HL-60/S4 (cell line): ENCODE results near the gene KRT40.
"Not testable (repeated sequence)": the region's sequence is repeated elsewhere in the genome, so short reads cannot be mapped to it uniquely, and the experiment has no call there.

Experiments used
- in situ Hi-C: fragments of 300-500 bp; cut with MboI; formaldehyde crosslinking; loops from 2 replicates; pipeline ENCODE4 v1.14.3; 2022; ENCODE audit warnings: low sequenced_read_pairs

The KRT40 gene

DNA sequence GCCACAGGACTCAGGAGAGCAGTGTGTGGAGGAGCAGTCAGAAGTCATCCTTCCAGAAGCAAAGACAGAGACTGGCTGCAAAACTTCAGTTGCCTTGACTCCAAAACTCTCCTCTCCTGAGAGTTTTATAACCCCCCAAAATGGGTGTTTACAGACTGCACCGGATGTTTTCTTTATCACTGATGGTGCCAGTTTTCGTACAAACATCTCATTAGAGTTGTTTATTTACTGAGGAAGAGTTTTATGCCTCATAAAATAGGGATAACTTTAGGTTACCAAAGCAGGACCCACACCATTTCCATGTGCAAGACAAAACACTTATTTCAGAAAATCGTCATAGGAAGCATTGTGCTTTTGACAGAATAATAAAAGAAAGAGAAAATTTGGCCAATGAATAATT is at the start of gene KRT40:
Gene KRT40, minus strand, starts transcription at position 101 of the 400 bp plus-strand sequence. Its CDS starts 53 bp downstream, at position 48.
- in situ Hi-C loops, result no loop called here

DNA sequence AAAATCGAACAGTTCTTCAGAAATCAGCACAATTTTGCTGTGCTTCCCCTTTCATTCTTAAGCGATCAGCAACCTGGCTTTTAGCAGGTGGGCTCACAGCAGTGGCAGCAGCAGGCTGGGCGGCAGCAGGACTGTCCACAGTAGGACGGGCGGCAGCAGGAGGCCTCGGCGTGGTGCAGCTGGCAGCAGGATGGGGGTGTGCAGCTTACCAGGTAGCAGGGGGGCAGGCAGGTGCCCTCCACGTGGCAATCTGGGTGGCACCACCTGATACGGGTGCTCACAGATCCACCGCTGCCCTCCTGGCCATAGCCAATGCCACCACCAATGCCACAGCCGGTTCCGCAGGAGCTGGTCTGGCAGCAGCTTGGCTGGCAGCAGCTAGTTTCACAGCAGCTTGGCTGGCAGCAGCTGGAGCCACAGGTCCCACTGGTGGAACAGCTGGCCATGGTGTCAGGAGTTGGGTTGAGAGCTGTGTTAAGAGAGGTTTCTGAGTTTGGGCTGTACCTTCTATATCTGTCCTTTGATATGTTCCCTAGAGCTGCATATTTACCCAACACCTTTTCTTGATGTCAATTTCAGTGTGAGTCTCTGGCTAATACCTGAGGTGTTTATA is 45.6 kb upstream of the KRT40 start, which contains the start of gene KRTAP1-4:
Gene KRTAP1-4, minus strand, starts transcription at position 563 of the 613 bp plus-strand sequence. Its CDS starts 117 bp downstream, at position 446.
- in situ Hi-C loops, result no loop called here

DNA sequence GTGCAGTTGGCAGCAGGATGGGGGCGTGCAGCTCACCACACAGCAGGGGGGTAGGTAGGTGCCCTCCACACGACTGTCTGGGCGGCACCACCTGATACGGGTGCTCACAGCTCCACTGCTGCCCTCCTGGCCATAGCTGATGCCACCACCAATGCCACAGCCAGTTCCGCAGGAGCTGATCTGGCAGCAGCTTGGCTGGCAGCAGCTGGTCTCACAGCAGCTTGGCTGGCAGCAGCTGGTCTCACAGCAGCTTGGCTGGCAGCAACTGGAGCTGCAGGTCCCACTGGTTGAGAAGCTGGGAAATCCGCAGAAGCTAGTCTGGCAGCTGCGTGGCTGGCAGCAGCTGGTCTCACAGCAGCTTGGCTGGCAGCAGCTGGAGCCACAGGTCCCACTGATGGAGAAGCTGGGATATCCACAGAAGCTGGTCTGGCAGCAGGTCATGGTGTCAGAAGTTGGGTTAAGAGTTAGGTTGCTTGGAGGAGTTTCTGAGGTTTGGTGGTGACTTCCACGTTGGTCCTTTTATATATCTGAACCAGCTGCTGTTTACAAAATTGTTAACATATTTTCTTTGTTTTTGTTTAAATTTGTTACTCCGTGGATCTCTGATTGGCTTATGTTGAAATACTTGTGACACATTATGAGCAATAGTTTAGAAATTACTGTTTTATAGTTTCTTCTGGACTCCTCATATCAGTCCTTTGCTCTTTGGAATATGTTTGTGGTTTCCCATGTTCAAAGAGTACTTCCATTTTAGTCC is 42.8 kb upstream of the KRT40 start, which contains the start of gene KRTAP1-5:
Gene KRTAP1-5, minus strand, starts transcription at position 494 of the 757 bp plus-strand sequence. Its CDS starts 53 bp downstream, at position 441.
- in situ Hi-C loops, result no loop called here

DNA sequence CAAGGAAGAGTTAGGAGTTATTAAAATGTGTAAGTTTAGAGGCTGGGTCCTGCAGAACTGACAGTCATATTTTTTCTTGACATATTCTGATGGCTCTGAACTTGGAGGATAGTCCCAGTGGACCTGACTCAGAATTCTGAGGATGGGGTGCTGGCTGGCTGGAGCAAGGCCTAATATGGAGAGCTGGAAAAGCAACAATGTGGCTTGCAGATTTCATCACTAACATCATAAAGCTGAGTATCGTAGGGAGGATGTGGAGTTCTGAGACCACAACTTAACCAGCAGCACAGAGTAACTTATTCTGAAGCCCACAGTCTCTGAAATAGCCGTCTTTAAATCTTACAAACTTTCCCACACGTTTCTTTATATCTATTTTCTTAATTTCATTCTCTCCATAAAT is 40.6 kb upstream of the KRT40 start:
- in situ Hi-C loops, result no loop called here

DNA sequence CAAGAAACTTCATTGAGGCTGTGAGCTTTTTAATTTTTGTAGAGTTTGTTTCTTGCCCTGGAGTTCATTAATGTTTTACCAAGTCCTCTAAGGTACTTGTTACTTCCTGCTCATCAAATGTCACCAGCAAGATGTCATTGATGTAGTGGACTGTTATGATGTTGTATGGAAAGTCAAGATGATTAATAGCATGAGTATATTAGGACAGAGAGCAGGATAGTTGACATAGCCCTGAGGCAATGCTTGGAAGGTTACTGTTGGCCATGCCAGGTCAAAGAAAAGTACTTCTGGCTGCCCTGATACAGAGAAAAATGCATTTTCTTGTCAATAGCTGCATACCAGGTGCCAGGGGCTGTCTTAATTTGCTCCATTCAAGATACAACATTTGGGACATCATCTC is 36.2 kb upstream of the KRT40 start:
- in situ Hi-C loops, result no loop called here

DNA sequence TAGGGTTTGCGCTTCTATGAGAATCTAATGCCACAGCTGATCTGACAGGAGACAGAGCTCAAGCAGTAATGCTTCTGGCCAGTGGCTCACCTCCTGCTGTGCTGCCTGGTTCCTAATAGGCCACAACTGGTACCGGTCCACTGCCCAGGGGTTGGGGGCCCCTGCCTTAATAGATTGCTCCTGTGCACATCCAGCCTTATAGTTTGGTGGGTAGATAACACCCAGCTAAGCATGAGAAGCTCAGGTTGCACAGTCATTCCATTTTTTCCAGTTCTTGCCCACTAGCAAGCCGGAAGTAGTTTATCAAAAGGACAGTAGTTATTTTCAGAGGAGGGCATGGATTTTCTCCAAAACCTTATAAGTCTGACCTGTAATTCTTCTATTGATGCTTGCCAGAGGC is 35.3 kb upstream of the KRT40 start:
- in situ Hi-C loops, result no loop called here

DNA sequence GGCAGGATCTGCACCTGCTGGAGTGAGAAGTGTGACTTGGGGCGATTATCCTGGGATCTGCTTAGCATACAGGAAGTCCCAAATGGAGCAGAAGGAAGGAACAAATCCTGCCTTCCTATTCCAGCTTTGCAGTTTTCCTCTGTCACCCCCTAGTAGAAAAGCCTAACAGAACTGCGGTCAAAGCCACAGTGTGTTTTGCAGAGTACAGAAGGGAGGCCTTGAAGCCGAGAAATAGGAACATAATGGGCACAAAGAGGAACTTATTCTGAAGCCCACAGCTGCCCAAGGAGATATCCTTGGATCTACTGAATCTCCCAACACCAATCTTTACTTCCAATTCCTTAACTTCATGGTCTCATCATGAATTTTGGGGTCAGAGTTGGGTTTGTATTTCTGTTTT is 34.4 kb upstream of the KRT40 start:
- in situ Hi-C loops, result no loop called here

DNA sequence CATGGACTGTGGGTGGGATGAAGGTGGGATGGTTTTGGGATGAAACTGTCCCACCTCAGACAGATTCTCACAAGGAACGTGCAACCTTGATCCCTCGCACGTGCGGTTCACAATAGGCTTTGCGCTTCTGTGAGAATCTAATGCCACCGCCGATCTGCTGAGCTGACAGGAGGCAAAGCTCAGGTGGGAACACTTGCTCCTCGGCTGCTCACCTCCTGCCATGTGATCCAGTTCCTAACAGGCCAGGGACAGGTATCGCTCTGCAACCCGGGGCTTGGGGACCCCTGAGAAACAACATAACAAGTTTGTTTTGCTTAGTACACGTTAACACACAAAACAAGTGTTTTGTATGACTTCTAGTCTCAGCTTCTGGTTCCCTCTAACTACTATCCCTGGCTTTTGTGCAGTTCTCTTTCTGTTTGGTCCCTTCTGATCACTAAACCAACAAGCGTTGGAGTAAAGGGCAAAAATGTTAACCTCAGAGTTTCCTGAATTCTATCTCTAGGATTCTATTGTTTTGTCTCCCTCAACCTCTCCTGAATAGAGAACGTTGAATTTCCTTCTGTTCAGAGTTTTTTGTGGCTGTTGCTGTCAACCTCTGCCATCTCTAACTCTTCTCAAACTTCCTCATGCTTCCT is 32.6 kb upstream of the KRT40 start:
- in situ Hi-C loops, result no loop called here

DNA sequence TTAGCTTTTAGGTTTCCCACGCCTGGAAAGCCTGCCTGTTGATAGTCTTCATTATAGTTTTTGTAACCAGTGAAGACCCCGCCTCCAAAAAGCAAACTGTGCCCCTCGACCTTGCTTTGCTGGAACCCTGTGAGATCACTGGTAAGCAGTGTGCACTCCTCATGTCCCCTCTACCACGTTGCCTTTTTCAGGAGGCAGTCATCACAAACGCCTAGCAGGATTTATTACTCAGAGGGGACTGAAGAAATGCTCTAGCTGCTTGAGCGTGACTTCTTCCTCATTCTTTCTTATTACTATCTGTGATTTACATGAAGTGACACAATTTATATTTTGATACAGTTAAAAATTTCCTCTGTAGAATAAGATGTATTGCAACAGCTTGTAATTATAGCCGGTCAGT is 31.3 kb upstream of the KRT40 start:
- in situ Hi-C loops, result no loop called here

DNA sequence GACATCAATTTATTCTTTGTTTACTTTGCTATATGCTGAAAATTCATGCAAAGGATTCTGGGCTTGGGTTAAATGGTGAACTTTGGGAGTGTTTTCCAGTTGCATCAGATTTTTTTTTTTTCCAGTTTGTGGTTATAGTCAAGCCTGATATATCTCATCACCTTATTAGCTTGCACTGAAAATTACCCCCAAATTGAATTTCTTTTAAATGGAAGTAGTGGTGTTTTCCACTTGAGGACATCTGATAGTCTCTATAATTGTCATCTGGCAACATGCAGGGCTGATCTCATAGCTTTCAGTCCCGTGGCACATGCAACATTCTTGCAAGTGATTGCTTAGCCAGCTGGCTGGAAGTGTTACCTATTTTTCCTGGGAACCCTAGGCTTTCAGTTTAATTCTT is 29.5 kb upstream of the KRT40 start:
- in situ Hi-C loops, result no loop called here

DNA sequence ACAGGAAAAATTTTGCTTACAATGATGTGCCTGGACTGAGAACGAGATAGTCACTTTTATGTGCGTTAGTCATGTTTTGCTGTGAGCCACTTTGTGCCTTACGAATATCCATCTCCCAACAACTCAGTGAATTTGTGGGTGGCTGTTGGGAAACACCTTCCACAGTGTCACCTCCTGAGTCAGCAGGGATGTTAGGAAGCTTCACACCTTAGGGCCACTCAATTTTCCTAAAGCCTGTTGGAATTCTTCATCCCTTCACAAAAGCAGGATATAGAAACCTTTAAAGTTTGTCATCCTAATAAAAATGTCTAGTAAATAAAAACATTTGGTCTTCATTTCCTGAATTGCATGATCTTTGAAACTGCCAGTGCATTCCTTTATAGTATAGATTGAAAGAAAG is 29.1 kb upstream of the KRT40 start:
- in situ Hi-C loops, result no loop called here

DNA sequence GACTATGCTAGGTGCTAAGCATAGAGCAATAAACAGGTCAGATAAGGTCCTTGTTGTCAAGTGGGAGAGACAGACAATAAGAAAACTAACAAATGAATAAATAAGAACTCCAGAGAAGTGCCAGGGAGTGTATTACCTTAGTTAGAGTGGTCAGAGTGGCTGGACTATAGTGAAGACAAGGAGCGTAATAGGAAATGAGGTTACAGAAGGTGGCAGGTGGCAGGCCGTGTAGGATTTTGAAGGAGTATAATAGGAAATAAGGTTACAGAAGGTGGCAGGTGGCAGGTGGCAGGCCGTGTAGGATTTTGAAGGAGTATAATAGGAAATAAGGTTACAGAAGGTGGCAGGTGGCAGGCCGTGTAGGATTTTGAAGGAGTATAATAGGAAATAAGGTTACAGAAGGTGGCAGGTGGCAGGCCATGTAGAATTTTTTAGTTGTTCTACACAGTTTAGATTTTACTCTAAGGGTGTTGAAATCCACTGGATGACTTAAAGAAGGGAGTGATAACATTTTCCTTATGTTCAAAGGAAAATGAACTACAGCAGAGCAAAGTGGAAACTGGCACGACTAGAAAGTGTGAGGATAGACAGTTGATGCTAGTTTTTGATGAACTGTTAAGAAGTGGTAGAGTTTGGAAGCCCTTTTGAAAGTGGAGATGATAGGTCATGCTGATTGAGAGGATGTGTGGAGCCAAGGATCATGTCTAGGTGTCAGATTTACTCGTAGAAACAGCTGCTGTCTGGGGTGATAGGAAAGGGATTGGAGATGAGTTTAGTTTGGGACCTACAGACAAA is 28.4 kb upstream of the KRT40 start:
- in situ Hi-C loops, result no loop called here

DNA sequence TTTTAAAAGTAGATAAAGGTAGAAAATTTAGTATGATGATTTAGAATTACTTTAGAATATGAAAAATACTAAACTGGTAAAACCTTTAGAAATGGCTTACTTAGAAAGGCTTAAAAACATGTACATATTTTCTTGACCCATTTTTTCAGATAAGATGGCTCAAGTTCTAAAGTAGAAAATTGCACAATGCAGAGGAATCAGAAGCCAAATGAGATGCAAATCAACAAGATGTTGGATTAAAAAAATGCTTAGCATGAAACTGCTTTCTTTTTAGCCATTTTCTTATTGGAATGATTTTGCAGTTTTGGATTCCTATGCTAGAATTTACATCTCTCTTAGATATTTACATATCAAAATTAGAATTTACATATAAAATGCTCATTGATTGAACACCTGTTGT is 26.3 kb upstream of the KRT40 start:
- in situ Hi-C loops, result no loop called here

DNA sequence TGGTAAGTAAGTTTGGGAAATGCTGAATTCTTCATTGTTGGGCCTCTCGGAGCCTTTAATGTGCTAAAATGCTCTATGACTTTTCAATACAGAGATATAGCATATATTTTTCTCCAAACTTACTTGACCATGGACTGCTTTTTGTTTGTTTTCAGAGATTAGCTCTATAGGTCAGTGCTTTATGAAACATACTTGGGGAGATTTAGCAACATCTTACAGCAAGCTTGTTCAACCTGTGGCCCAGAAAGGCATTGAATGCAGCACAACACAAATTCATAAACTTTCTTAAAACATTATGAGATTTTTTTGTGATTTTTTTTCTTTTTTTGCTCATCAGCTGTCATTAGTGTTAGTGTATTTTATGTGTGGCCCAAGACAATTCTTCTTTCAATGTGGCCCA is 25.8 kb upstream of the KRT40 start:
- in situ Hi-C loops, result no loop called here

DNA sequence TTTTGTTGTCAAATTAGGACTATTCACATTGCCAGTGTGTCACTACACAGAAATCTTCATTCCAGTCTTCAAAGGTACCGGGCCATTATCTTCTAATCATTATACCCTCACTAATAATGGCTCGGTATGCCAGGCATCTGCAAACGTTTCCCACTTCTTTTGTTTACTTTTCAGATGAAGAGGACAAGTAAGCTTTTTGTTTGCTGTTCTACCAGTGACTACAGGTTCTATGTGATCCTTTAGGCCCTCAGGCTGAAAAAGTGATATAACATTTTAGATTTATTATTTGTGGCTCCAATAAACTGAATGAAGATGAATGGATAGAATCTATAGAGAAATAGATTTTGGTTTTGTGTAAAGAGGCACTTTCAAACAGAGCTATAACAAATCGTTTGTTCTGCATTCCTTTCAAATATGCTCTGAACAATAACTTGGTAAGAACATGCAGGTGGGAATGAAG is 25.2 kb upstream of the KRT40 start:
- in situ Hi-C loops, result no loop called here

DNA sequence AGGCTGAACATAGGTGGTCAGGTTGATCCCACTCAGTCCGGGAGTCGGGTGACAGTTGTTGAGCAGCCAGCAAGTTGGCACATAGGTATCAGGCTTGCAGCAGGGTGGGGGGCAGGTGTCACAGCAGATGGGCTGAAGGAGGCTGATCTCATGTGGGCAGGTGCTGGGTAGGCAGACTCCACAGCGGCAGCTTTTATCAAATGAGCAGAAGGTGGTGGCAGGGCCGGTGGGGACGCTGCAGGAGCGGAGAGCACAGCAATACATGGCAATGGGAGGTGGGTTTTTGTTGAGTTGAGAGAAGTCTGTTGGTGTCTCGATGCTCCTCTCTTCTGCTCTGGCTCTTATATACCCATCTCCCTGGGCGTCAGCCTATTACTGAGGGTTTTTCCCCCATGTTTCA is 24.7 kb upstream of the KRT40 start, which contains the start of gene KRTAP3-1:
Gene KRTAP3-1, minus strand, starts transcription at position 318 of the 400 bp plus-strand sequence. Its CDS starts 54 bp downstream, at position 264.
- in situ Hi-C loops, result no loop called here

DNA sequence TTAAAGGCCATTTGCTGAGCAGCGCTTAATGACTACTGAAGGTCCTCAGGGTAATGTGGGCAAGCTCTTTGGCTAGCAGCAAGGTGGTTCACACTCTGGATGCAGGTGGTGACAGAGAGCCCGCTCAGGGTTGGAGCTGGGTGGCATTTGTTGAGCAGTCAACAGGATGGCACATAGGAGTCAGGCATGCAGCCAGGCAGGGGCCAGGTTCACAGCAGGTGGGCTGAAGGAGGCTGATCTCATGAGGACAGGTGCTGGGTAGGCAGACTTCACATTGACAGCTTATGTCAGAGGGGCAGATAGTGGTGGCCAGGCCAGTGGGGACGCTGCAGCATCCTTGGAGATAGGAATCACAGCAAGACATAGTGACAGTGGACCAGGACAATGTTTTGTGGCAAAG is 20.3 kb upstream of the KRT40 start:
- in situ Hi-C loops, result no loop called here

DNA sequence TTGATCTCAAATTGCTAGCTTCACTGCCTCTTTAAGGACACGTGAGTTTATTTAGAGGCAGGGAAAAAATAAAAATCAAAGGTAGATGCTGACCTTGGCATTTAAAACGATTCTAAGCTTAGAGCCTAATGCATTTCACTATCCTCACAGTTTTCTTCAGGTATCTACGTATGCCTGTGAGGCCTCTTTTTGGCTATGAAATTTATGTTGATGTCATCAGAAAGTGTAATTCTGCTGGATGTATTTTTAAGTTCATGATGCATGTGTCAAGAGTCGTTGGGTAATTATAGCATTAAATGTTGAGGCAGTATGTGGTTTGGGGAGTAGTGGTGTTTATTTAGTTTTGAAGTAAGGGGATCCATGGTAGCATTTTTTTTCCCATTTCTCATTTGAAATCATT is 19.8 kb upstream of the KRT40 start:
- in situ Hi-C loops, result no loop called here

DNA sequence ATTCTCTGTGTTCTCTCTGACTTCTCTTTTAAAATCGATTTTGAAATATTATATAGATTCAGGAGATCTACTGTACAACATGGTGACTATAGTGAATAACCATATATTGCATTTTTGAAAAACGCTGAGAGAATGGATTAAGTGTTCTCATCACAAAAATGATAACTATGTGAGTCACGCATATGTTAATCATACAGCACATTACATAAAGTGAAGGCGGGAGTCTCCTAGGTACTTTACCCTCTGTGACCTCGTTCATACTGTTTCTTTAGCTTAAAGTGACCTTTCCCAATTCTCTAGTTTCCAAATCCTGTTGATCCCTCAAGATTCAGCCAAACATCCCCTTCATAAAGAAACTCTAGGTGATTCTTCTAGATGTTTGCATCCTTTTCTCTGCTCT is 18.7 kb upstream of the KRT40 start:
- in situ Hi-C loops, result no loop called here

DNA sequence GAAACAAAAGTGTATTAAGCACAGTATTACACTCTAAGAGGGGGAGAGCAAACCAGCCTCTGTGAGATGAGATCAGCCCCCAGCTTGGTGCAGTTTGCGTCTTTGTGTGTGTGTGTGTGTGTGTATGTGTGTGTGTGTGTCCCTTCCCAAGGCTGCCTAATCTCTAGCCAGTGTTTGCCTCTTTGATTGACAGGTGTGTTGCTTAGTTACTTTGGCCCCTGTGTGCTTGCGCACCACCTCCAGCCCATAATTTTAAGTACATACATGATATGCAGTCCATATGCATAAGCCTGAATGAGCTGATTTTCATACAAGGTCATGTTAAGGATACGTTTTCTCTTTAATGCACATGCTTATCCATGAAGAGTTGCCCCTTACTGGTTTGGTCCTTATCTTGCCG is 17.7 kb upstream of the KRT40 start:
- in situ Hi-C loops, result no loop called here

DNA sequence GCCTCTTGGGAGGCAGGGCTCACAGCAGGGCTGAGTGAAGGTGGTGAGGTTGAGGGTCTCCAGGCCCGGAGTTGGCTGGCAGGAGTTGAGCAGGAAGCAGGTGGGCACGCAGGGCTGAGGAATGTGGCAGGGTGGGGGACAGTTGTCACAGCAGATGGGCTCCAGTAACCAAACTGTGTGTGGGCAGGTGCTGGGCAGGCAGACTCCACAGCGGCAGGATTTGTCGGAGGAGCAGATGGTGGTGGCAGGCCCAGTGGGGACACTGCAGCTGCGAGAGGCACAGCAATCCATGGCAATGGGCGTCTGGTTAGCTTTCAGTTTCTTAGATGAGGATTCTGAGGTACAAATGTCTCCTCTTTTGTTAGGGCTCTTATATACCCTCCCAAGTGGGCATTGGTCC is 15.4 kb upstream of the KRT40 start, which contains the start of gene KRTAP3-2:
Gene KRTAP3-2, minus strand, starts transcription at position 344 of the 400 bp plus-strand sequence. Its CDS starts 53 bp downstream, at position 291.
- in situ Hi-C loops, result not testable (repeated sequence)
